GM12878 (cell line): Measurements from ENCODE around the gene IRF8. TPM values are rescaled to one million over a fixed set of nuclear protein-coding genes. Genes with fewer than 3 reads are reported as not detected.

Source experiments
- ATAC-seq: fragments of 200-7000 bp; cut with Tn5 transposase; 3 replicates; pipeline ENCODE4 v1.9.1; 2020; ENCODE audit warnings: mild to moderate bottlenecking, moderate library complexity
- BruUV-seq: library from RNA; stranded (reverse); fragments of 400-500 nt; replicated peaks from 2 replicates; lab custom pipeline; 2021; lab: Mats Ljungman, UMichigan
- CTCF ChIA-PET: fragments of 300-600 bp; sonication (Branson Sonifier 250); formaldehyde crosslinking; extraction: SDS; loops from one replicate; lab custom pipeline; 2021; ENCODE audit warnings: inconsistent platforms; lab: Yijun Ruan, JAX
- POLR2A ChIA-PET: fragments of 350-600 bp; formaldehyde crosslinking; extraction: SDS; loops from one replicate; lab custom pipeline; 2021; ENCODE audit warnings: inconsistent platforms; lab: Charles Lee
- RAD21 ChIA-PET: fragments of 300-600 bp; sonication (Branson Sonifier 250); formaldehyde crosslinking; loops from one replicate; lab custom pipeline; 2023; ENCODE audit warnings: antibody characterized with exemption; ENCODE audit not compliant: unreplicated experiment; lab: Charles Lee
- SMC1A ChIA-PET: fragments of 300-600 bp; sonication (Branson Sonifier 250); formaldehyde crosslinking; loops from one replicate; lab custom pipeline; 2023; ENCODE audit not compliant: unreplicated experiment, uncharacterized antibody; lab: Charles Lee
- DNase-seq: peaks from one replicate; pipeline ENCODE4 v3.0.0-alpha.2; 2011; ENCODE audit warnings: low read depth, low spot score
- FAIRE-seq: peaks from 3 replicates; lab custom pipeline; 2011; peaks lifted over from hg19 to GRCh38; lab: Jason Lieb, UNC
- H2AFZ ChIP-seq: 2 replicates; pipeline ENCODE4 v1.6.0; 2011; ENCODE audit warnings: low read depth, low read length, control low read depth; ENCODE audit not compliant: control insufficient read depth
- H3K27ac ChIP-seq: 2 replicates; pipeline ENCODE4 v1.5.1; 2011; ENCODE audit warnings: control low read depth; ENCODE audit not compliant: control insufficient read depth, insufficient read depth
- H3K27me3 ChIP-seq, 2 experiments: replicated peaks in 1 of 2; 2 replicates each; pipeline versions ENCODE4 v1.6.0 to v1.6.1; 2011; ENCODE audit warnings: low read length in 1 of 2; ENCODE audit not compliant: control insufficient read depth in 2 of 2, insufficient read depth in 2 of 2
- H3K36me3 ChIP-seq, 2 experiments: 2 replicates each; pipeline ENCODE4 v1.5.1; 2011; ENCODE audit warnings: low read length in 1 of 2; ENCODE audit not compliant: control insufficient read depth in 2 of 2, insufficient read depth in 2 of 2
- H3K4me1 ChIP-seq: 2 replicates; pipeline ENCODE4 v1.6.1; 2011; ENCODE audit warnings: mild to moderate bottlenecking, low read length, moderate library complexity, mixed read lengths; ENCODE audit not compliant: control insufficient read depth, insufficient read depth
- H3K4me2 ChIP-seq: 2 replicates; pipeline ENCODE4 v1.6.0; 2011; ENCODE audit warnings: control low read depth; ENCODE audit not compliant: control insufficient read depth, insufficient read depth
- H3K4me3 ChIP-seq: fragments of 200-600 bp; sonication (generic); 2 replicates; pipeline ENCODE4 v1.5.1; 2016
- H3K79me2 ChIP-seq: 2 replicates; pipeline ENCODE4 v1.6.0; 2011; ENCODE audit warnings: low read length; ENCODE audit not compliant: control insufficient read depth, insufficient read depth
- H3K9ac ChIP-seq: 2 replicates; pipeline ENCODE4 v1.8.0; 2011; ENCODE audit warnings: low read length, control low read depth, mixed read lengths; ENCODE audit not compliant: control insufficient read depth, insufficient read depth
- H3K9me3 ChIP-seq: replicated peaks from 3 replicates; pipeline ENCODE4 v1.5.1; 2011; ENCODE audit warnings: mild to moderate bottlenecking, low read length; ENCODE audit not compliant: control insufficient read depth, insufficient read depth
- H4K20me1 ChIP-seq: 2 replicates; pipeline ENCODE4 v1.6.0; 2011; ENCODE audit not compliant: control insufficient read depth, insufficient read depth
- BHLHE40 ChIP-seq, 2 experiments: fragments of 450-650 bp in 1 of 2; IDR thresholded peaks; 2 replicates each; pipeline ENCODE4 v1.6.1; 2011 to 2017; ENCODE audit warnings: low read depth in 2 of 2, borderline replicate concordance in 1 of 2, improper control_type of control experiment in 1 of 2, low read length in 1 of 2, mild to moderate bottlenecking in 1 of 2
- BMI1 ChIP-seq: fragments of 450-650 bp; IDR thresholded peaks from 2 replicates; pipeline ENCODE4 v1.6.1; 2016; ENCODE audit warnings: mild to moderate bottlenecking, moderate library complexity, borderline replicate concordance
- CBX5 ChIP-seq: sonication (generic); IDR thresholded peaks from 2 replicates; pipeline ENCODE4 v1.6.1; 2016; ENCODE audit warnings: low read depth, moderate library complexity, mild to moderate bottlenecking, inconsistent platforms
- CREM ChIP-seq: IDR thresholded peaks from 2 replicates; pipeline ENCODE4 v1.6.1; 2014; ENCODE audit warnings: antibody characterized with exemption, low read depth
- HDAC6 ChIP-seq: fragments of 200-600 bp; sonication (generic); IDR thresholded peaks from one replicate; pipeline ENCODE4 v1.8.0; 2017; ENCODE audit warnings: antibody characterized with exemption; ENCODE audit not compliant: unreplicated experiment
- KLF5 ChIP-seq: fragments of 450-650 bp; IDR thresholded peaks from 2 replicates; pipeline ENCODE4 v1.6.1; 2014; ENCODE audit warnings: mild to moderate bottlenecking; ENCODE audit not compliant: partially characterized antibody
- MEF2A ChIP-seq: IDR thresholded peaks from 2 replicates; pipeline ENCODE4 v1.6.1; 2011; ENCODE audit warnings: low read depth, mild to moderate bottlenecking, low read length, moderate library complexity; ENCODE audit not compliant: insufficient read depth
- NBN ChIP-seq: fragments of 450-650 bp; IDR thresholded peaks from 2 replicates; pipeline ENCODE4 v1.6.1; 2016
- PAX8 ChIP-seq: fragments of 450-650 bp; IDR thresholded peaks from 2 replicates; pipeline ENCODE4 v1.6.1; 2017; ENCODE audit warnings: mild to moderate bottlenecking, moderate library complexity
- POLR2A ChIP-seq: IDR thresholded peaks from 2 replicates; pipeline ENCODE4 v1.6.1; 2011; ENCODE audit warnings: low read depth, mild to moderate bottlenecking, low read length
- RB1 ChIP-seq: fragments of 450-650 bp; formaldehyde crosslinking; IDR thresholded peaks from 2 replicates; pipeline ENCODE4 v1.6.1; 2017; ENCODE audit warnings: mild to moderate bottlenecking, borderline replicate concordance
- RBBP5 ChIP-seq: fragments of 200-600 bp; sonication (generic); conservative IDR thresholded peaks from 2 replicates; pipeline ENCODE4 v1.6.1; 2016
- SIX5 ChIP-seq: IDR thresholded peaks from 2 replicates; pipeline ENCODE4 v1.6.1; 2011; ENCODE audit warnings: mild to moderate bottlenecking, low read depth, low read length, moderate library complexity; ENCODE audit not compliant: severe bottlenecking
- SMC3 ChIP-seq: IDR thresholded peaks from 2 replicates; pipeline ENCODE4 v1.6.1; 2011; ENCODE audit warnings: low read length, improper control_type of control experiment, borderline replicate concordance
- TARDBP ChIP-seq: IDR thresholded peaks from 2 replicates; pipeline ENCODE4 v1.6.1; 2016; ENCODE audit warnings: borderline replicate concordance
- TCF3 ChIP-seq: IDR thresholded peaks from 2 replicates; pipeline ENCODE4 v1.6.1; 2012; ENCODE audit warnings: low read depth, mild to moderate bottlenecking, low read length, borderline replicate concordance; ENCODE audit not compliant: insufficient read depth
- WRNIP1 ChIP-seq: IDR thresholded peaks from 2 replicates; pipeline ENCODE4 v1.6.1; 2011; ENCODE audit warnings: low read depth, low read length, improper control_type of control experiment, borderline replicate concordance
- ZNF207 ChIP-seq: fragments of 450-650 bp; IDR thresholded peaks from 2 replicates; pipeline ENCODE4 v1.6.1; 2014; ENCODE audit warnings: antibody characterized with exemption, mild to moderate bottlenecking, borderline replicate concordance
- WGBS: methylation state at CpG from one replicate; pipeline ENCODE4 v1.1.6; 2016; ENCODE audit warnings: low lambda C conversion rate; ENCODE audit not compliant: insufficient replicate concordance, insufficient coverage; ENCODE audit errors: missing lambda C conversion rate; 5-methylcytosine and 5-hydroxymethylcytosine counted together
- in situ Hi-C: fragments of 300-500 bp; cut with MboI; formaldehyde crosslinking; loops from 9 replicates; pipeline ENCODE4 v1.14.3; 2018; ENCODE audit warnings: mixed read lengths
- intact Hi-C: fragments of 100-400 bp; cut with micrococcal nuclease; formaldehyde crosslinking; loops from one replicate; pipeline ENCODE4 v1.14.2; 2022; ENCODE audit not compliant: unreplicated experiment
- polyA plus RNA-seq, 11 experiments: library from polyadenylated mRNA; depleted of rRNA in 4 of 11; unstranded in 6 of 11; stranded (reverse) in 5 of 11; fragments of >200 nt; fragmentation: Nextera tagmentation in 4 of 11; fragmentation: Illumina TruSeq in 1 of 11; extraction: Ambion mirVana in 4 of 11; extraction: Trizol in 1 of 11; gene quantifications; 1 replicate in 1 of 11; 2 replicates in 10 of 11; pipeline versions ENCODE4 v1.2.1 to v1.2.3, GENCODE V29; 2011 to 2016; ENCODE audit warnings: inconsistent platforms in 2 of 11, missing spikeins in 2 of 11, low read depth in 1 of 11
- total RNA-seq, 4 experiments: library from RNA; depleted of rRNA in 3 of 4; stranded (reverse); fragments of >200 nt in 3 of 4; fragmentation: Illumina TruSeq in 1 of 4; extraction: Trizol in 1 of 4; gene quantifications; 2 replicates each; pipeline versions ENCODE4 v1.2.1 to v1.2.3, GENCODE V29; 2013 to 2021
- TF ChIP-seq, protein P1 (sequence below): IDR thresholded peaks from 2 replicates; pipeline ENCODE4 v1.6.1; 2011; ENCODE audit warnings: low read depth, mild to moderate bottlenecking, low read length, moderate library complexity, borderline replicate concordance; ENCODE audit errors: extremely low read depth
- TF ChIP-seq, protein P2 (sequence below): fragments of 450-650 bp; IDR thresholded peaks from 2 replicates; pipeline ENCODE4 v1.6.1; 2018; ENCODE audit warnings: mild to moderate bottlenecking, low read depth, moderate library complexity; ENCODE audit not compliant: partially characterized antibody
- TF ChIP-seq, protein P3 (sequence below): fragments of 450-650 bp; formaldehyde crosslinking; IDR thresholded peaks from 2 replicates; pipeline ENCODE4 v1.5.0; 2022; ENCODE audit warnings: mild to moderate bottlenecking, missing genetic modification characterization

IRF8 gene
- total and polyA plus RNA-seq, 10 of the 15 experiments (the other 5 are each of a cell fraction or from before 2014, with no cell fraction given), result 17.1 to 237 (median 172) TPM

DNA sequence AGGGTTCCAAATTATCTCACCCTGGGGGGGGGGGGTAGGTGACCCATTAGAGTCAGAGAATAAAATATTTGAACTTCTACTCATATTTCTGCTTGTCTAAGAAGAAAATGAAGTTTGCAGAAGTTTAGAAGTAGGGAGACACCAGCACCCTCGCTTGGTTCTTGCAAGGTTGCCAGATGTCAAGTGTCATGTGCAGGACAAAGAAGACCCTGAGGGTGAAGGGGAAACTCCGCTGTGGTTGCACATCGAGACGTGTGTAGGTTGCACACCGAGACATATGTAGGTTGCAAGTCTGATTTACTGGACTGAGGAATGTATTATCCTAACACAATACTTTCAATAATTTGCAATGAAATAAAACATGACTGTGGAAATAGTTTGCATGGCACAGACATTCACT is 42.4 kb upstream of the IRF8 start:
- Histone ChIP-seq H2AFZ (no peak overlapping the region; the same call in 1 of the 2 replicates), H3K9ac (no peak overlapping the region), H3K36me3 (no peaks in the 10 kb centered on the region), H3K4me1 (peaks cover 42% of the 10 kb centered on the region), H4K20me1 (no peaks in the 10 kb centered on the region), H3K27me3 (no peaks in the 10 kb centered on the region), H3K4me3 (no peak overlapping the region), H3K4me2 (peak overlapping the region; percentile 54), H3K79me2 (no peaks in the 10 kb centered on the region), H3K9me3 (peaks cover 3% of the 10 kb centered on the region), H3K27ac (no peak overlapping the region)
- FAIRE-seq, result peak; percentile 27
- ChIA-PET CTCF (no interaction called here), RAD21 (no interaction called here), SMC1A (no interaction called here), POLR2A (no interaction called here)
- DNase-seq, result no peak
- ATAC-seq, result peak; percentile 34
- BruUV-seq, result no TSS peak
- intact Hi-C loops, result no loop called here
- in situ Hi-C loops, result no loop called here
- 0% methylated on average over 5 of the region's 5 CpGs for WGBS
- no peak for TF ChIP-seq ZNF207
- TF ChIP-seq NBN, result no peak
- TF ChIP-seq KLF5, result no peak
- TF ChIP-seq CBX5, result no peak
- TF ChIP-seq RBBP5, result no peak
- no peak for TF ChIP-seq BMI1
- TF ChIP-seq SIX5, result no peak
- TF ChIP-seq, protein P1, sequence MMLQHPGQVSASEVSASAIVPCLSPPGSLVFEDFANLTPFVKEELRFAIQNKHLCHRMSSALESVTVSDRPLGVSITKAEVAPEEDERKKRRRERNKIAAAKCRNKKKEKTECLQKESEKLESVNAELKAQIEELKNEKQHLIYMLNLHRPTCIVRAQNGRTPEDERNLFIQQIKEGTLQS, result no peak
- no peak; the same call in 1 of the 2 replicates for TF ChIP-seq SMC3
- TF ChIP-seq, protein P2, sequence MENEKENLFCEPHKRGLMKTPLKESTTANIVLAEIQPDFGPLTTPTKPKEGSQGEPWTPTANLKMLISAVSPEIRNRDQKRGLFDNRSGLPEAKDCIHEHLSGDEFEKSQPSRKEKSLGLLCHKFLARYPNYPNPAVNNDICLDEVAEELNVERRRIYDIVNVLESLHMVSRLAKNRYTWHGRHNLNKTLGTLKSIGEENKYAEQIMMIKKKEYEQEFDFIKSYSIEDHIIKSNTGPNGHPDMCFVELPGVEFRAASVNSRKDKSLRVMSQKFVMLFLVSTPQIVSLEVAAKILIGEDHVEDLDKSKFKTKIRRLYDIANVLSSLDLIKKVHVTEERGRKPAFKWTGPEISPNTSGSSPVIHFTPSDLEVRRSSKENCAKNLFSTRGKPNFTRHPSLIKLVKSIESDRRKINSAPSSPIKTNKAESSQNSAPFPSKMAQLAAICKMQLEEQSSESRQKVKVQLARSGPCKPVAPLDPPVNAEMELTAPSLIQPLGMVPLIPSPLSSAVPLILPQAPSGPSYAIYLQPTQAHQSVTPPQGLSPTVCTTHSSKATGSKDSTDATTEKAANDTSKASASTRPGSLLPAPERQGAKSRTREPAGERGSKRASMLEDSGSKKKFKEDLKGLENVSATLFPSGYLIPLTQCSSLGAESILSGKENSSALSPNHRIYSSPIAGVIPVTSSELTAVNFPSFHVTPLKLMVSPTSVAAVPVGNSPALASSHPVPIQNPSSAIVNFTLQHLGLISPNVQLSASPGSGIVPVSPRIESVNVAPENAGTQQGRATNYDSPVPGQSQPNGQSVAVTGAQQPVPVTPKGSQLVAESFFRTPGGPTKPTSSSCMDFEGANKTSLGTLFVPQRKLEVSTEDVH, result no peak
- TF ChIP-seq MEF2A, result no peak
- no peak for TF ChIP-seq TCF3
- TF ChIP-seq RB1, result no peak
- peak in 1 of 2 experiments; percentile 18; a peak in 1 of 4 replicates for TF ChIP-seq BHLHE40 (IDR thresholded peaks at IDR 0.05; ENCODE audit: borderline replicate concordance in 1 of 2, low read depth in 2 of 2, low read length in 1 of 2)
- no peak for TF ChIP-seq POLR2A
- TF ChIP-seq WRNIP1, result no peak
- TF ChIP-seq TARDBP, result no peak
- no peak for TF ChIP-seq HDAC6
- no peak for TF ChIP-seq PAX8
- TF ChIP-seq CREM, result peak; percentile 6; the same call in 1 of the 2 replicates
- TF ChIP-seq, protein P3, sequence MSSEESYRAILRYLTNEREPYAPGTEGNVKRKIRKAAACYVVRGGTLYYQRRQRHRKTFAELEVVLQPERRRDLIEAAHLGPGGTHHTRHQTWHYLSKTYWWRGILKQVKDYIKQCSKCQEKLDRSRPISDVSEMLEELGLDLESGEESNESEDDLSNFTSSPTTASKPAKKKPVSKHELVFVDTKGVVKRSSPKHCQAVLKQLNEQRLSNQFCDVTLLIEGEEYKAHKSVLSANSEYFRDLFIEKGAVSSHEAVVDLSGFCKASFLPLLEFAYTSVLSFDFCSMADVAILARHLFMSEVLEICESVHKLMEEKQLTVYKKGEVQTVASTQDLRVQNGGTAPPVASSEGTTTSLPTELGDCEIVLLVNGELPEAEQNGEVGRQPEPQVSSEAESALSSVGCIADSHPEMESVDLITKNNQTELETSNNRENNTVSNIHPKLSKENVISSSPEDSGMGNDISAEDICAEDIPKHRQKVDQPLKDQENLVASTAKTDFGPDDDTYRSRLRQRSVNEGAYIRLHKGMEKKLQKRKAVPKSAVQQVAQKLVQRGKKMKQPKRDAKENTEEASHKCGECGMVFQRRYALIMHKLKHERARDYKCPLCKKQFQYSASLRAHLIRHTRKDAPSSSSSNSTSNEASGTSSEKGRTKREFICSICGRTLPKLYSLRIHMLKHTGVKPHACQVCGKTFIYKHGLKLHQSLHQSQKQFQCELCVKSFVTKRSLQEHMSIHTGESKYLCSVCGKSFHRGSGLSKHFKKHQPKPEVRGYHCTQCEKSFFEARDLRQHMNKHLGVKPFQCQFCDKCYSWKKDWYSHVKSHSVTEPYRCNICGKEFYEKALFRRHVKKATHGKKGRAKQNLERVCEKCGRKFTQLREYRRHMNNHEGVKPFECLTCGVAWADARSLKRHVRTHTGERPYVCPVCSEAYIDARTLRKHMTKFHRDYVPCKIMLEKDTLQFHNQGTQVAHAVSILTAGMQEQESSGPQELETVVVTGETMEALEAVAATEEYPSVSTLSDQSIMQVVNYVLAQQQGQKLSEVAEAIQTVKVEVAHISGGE (CRISPR knock-in tag), result no peak
